Tibial artery (tissue), 4 donors: ENCODE results near the gene EEPD1.

Experiments used
- DNase-seq, 2 donors: peaks; one replicate each; pipeline ENCODE4 v3.0.0-alpha.2; 2019
- H3K27ac ChIP-seq, 2 donors: fragments of 200-600 bp; sonication (generic) in 1 of 2; 1 replicate in 1 of 2; 2 replicates in 1 of 2; pipeline ENCODE4 v1.5.1; 2018 to 2019; ENCODE audit warnings: mild to moderate bottlenecking in 1 of 2
- H3K27me3 ChIP-seq, 2 donors: fragments of 200-600 bp; sonication (generic) in 1 of 2; one replicate each; pipeline versions ENCODE4 v1.5.1 to v1.6.0; 2016 to 2019
- H3K36me3 ChIP-seq, 3 donors: fragments of 200-600 bp; sonication (generic) in 2 of 3; one replicate each; pipeline ENCODE4 v1.5.1; 2016 to 2019; ENCODE audit warnings: mild to moderate bottlenecking in 2 of 3
- H3K4me1 ChIP-seq, 4 donors: fragments of 200-600 bp; sonication (generic) in 2 of 4; 1 replicate in 3 of 4; 2 replicates in 1 of 4; pipeline ENCODE4 v1.5.1; 2016 to 2019
- H3K4me3 ChIP-seq, 2 donors: fragments of 200-600 bp; sonication (generic) in 1 of 2; 1 replicate in 1 of 2; 2 replicates in 1 of 2; pipeline ENCODE4 v1.5.1; 2018 to 2019; ENCODE audit warnings: mild to moderate bottlenecking in 2 of 2
- H3K9me3 ChIP-seq, 3 donors: fragments of 200-600 bp; sonication (generic) in 1 of 3; one replicate each; pipeline ENCODE4 v1.5.1; 2016 to 2019
- intact Hi-C: fragments of 100-400 bp; cut with DNase I; formaldehyde crosslinking; loops from one replicate; pipeline ENCODE4 v1.15.0; 2023; ENCODE audit warnings: low total_unique reads
- TF ChIP-seq, protein P1 (sequence below), 2 experiments: fragments of 200-600 bp in 1 of 2; fragments of 450-650 bp in 1 of 2; IDR thresholded peaks; one replicate each; pipeline ENCODE4 v1.5.1; 2017 to 2019; ENCODE audit warnings: antibody characterized with exemption in 2 of 2, mild to moderate bottlenecking in 1 of 2, moderate library complexity in 1 of 2

Gene EEPD1

DNA sequence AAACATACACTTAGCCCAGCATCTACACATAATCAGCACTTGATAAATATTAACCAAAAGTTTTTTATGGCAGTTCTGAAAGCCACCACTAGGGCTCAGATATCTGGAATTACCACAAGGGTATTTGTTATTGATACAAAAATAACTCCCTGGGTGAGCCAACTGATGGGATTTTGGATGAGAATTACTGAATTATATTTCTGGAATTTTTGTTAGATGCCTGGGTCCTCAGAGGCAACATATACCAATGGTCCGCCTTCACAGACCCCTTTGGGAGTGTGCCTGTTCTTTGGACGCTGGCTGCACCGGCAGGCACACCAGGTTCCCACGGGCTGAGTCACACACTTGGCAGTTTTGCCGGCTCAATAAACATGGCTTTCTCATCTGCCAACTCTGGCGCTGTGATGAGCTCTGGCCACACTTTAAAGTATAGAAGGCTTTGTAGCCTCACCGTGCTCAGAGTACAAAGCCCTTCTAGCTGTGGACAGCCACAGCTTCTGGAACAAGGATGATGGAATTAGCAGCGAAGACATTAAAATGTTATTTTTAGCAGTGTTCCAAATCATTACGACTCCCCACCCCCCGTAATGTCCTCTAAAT lies 24.5 kb upstream of the EEPD1 start:
- intact Hi-C loops: no loop called here

DNA sequence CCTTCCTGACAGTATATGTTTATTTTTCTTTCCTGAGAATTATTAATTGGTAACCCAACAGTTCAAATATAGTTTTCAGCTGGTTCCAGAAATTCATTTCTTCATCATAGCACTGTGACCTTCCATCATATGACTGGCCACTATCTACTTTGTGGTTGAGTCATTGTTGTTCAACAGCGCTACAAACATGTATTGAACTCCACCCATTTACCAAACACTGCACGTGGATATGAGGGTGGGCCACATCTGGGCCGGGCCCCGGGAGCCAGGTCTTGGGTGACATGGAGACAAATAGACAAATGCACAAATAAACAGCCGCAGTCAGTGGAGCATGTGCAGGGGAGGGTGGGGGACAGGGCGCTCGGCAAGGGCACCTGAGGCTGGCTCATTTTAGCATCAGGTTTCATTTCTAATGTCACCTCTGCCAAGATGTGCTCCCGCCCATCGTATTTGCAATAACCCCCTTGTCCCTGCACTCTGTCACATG lies 24.0 kb upstream of the EEPD1 start:
- H3K27me3 ChIP-seq: no peaks in the 10 kb centered on the region
- no peaks in the 10 kb centered on the region for H3K36me3 ChIP-seq
- H3K27ac ChIP-seq: peak overlapping the region; percentile 73 to 76
- intact Hi-C loops: no loop called here
- no peaks in the 10 kb centered on the region for H3K9me3 ChIP-seq
- TF ChIP-seq, protein P1, sequence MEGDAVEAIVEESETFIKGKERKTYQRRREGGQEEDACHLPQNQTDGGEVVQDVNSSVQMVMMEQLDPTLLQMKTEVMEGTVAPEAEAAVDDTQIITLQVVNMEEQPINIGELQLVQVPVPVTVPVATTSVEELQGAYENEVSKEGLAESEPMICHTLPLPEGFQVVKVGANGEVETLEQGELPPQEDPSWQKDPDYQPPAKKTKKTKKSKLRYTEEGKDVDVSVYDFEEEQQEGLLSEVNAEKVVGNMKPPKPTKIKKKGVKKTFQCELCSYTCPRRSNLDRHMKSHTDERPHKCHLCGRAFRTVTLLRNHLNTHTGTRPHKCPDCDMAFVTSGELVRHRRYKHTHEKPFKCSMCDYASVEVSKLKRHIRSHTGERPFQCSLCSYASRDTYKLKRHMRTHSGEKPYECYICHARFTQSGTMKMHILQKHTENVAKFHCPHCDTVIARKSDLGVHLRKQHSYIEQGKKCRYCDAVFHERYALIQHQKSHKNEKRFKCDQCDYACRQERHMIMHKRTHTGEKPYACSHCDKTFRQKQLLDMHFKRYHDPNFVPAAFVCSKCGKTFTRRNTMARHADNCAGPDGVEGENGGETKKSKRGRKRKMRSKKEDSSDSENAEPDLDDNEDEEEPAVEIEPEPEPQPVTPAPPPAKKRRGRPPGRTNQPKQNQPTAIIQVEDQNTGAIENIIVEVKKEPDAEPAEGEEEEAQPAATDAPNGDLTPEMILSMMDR (IDR thresholded peaks at IDR 0.05): no peak
- no peak overlapping the region for H3K4me3 ChIP-seq
- peaks cover 0 to 47% (median 28%) of the 10 kb centered on the region in 4 donors for H3K4me1 ChIP-seq
- DNase-seq: peak; percentile 75 to 82

More for the DNA sequence above, 24.5 kb upstream of the EEPD1 start:
- Histone ChIP-seq H3K27me3 (no peaks in the 10 kb centered on the region), H3K36me3 (no peaks in the 10 kb centered on the region), H3K4me1 (peaks cover 0 to 47% (median 28%) of the 10 kb centered on the region in 4 donors), H3K27ac (peak overlapping the region; percentile 73 to 76), H3K9me3 (no peaks in the 10 kb centered on the region), H3K4me3 (no peak overlapping the region)
- TF ChIP-seq, protein P1 (IDR thresholded peaks at IDR 0.05): peak; percentile 76 to 87
- peak; percentile 93 to 95 for DNase-seq

GRCh38 chr7:36130236-36130945 lies 22.7 kb upstream of the EEPD1 start:
- TF ChIP-seq, protein P1 (IDR thresholded peaks at IDR 0.05): no peak
- Histone ChIP-seq H3K4me1 (peaks cover 0 to 47% (median 28%) of the 10 kb centered on the region in 4 donors), H3K27ac (peak overlapping the region; percentile 73 to 76), H3K27me3 (no peaks in the 10 kb centered on the region), H3K9me3 (no peaks in the 10 kb centered on the region), H3K36me3 (no peaks in the 10 kb centered on the region), H3K4me3 (no peak overlapping the region)
- DNase-seq: no peak
- intact Hi-C loops: loop anchor here (10.0 kb wide), 2 partner anchors 164 to 264 kb away; no protein-coding TSS in a partner anchor

GRCh38 chr7:36131026-36131425 lies 22.0 kb upstream of the EEPD1 start:
- TF ChIP-seq, protein P1 (IDR thresholded peaks at IDR 0.05): no peak
- Histone ChIP-seq H3K27me3 (no peaks in the 10 kb centered on the region), H3K27ac (peak overlapping the region; percentile 73 to 76), H3K4me3 (no peak overlapping the region), H3K36me3 (no peaks in the 10 kb centered on the region), H3K9me3 (no peaks in the 10 kb centered on the region), H3K4me1 (peaks cover 0 to 47% (median 28%) of the 10 kb centered on the region in 4 donors)
- no peak for DNase-seq
- intact Hi-C loops: loop anchor here (10.0 kb wide), 2 partner anchors 164 to 264 kb away; no protein-coding TSS in a partner anchor

GRCh38 chr7:36131499-36131898 lies 21.6 kb upstream of the EEPD1 start:
- DNase-seq: no peak
- H3K36me3 ChIP-seq: no peaks in the 10 kb centered on the region
- no peak overlapping the region for H3K4me3 ChIP-seq
- intact Hi-C loops: loop anchor here (10.0 kb wide), 2 partner anchors 163 to 263 kb away; no protein-coding TSS in a partner anchor
- no peaks in the 10 kb centered on the region for H3K27me3 ChIP-seq
- TF ChIP-seq, protein P1 (IDR thresholded peaks at IDR 0.05): no peak
- peak overlapping the region; percentile 73 to 76 for H3K27ac ChIP-seq
- H3K9me3 ChIP-seq: no peaks in the 10 kb centered on the region
- H3K4me1 ChIP-seq: peaks cover 0 to 43% (median 28%) of the 10 kb centered on the region in 4 donors
